Choroid plexus epithelial cell (primary cell): Measurements from ENCODE around the gene ALX1.
"Not testable (repeated sequence)": the region's sequence is repeated elsewhere in the genome, so short reads cannot be mapped to it uniquely, and the experiment has no call there.

Experiments used
- DNase-seq: peaks from one replicate; pipeline ENCODE4 v3.0.0-alpha.2; 2010; ENCODE audit warnings: low read depth
- H3K4me3 ChIP-seq: 2 replicates; pipeline ENCODE4 v1.5.1; 2011; ENCODE audit warnings: low read depth, mild to moderate bottlenecking, control low read depth, low read length, moderate library complexity
- TF ChIP-seq, protein P1 (sequence below): conservative IDR thresholded peaks from 2 replicates; pipeline ENCODE4 v1.5.1; 2011; ENCODE audit warnings: low read depth, mild to moderate bottlenecking, control low read depth, inconsistent platforms, low read length, moderate library complexity

The ALX1 gene

DNA sequence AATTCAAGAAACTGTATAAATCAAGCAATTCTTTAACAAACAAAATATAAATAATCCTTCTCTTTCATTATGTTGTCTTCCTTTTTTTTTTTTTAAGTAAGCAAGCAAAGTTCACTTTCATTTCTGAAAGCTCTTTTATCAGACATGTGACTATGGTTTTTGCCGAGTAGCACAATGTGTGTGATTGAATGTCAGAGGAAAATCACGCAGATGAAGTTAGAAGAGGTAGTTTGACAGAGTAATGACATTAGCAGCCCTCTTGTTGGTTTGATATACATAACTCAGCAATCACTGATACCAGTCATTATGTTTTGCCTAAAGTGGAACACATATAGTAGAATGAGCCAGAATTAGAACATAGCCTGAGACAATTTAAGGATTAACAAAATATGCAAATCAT, 19.0 kb downstream of the ALX1 start:
- no peak for DNase-seq
- TF ChIP-seq, protein P1, sequence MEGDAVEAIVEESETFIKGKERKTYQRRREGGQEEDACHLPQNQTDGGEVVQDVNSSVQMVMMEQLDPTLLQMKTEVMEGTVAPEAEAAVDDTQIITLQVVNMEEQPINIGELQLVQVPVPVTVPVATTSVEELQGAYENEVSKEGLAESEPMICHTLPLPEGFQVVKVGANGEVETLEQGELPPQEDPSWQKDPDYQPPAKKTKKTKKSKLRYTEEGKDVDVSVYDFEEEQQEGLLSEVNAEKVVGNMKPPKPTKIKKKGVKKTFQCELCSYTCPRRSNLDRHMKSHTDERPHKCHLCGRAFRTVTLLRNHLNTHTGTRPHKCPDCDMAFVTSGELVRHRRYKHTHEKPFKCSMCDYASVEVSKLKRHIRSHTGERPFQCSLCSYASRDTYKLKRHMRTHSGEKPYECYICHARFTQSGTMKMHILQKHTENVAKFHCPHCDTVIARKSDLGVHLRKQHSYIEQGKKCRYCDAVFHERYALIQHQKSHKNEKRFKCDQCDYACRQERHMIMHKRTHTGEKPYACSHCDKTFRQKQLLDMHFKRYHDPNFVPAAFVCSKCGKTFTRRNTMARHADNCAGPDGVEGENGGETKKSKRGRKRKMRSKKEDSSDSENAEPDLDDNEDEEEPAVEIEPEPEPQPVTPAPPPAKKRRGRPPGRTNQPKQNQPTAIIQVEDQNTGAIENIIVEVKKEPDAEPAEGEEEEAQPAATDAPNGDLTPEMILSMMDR, result no peak
- no peak overlapping the region for H3K4me3 ChIP-seq

DNA sequence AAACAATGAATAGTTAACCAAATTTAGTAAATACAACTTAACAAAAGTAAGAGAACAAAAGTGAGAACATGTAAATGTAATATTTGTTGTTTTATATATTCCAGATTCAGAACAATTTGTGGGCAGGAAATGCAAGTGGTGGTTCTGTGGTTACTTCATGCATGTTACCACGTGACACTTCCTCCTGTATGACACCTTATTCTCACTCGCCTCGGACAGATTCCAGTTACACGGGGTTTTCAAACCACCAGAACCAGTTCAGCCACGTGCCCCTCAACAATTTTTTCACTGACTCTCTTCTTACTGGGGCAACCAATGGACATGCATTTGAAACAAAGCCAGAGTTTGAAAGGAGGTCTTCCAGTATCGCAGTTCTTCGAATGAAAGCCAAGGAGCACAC, 21.0 kb downstream of the ALX1 start:
- no peak overlapping the region for H3K4me3 ChIP-seq
- TF ChIP-seq, protein P1, result no peak
- no peak for DNase-seq

DNA sequence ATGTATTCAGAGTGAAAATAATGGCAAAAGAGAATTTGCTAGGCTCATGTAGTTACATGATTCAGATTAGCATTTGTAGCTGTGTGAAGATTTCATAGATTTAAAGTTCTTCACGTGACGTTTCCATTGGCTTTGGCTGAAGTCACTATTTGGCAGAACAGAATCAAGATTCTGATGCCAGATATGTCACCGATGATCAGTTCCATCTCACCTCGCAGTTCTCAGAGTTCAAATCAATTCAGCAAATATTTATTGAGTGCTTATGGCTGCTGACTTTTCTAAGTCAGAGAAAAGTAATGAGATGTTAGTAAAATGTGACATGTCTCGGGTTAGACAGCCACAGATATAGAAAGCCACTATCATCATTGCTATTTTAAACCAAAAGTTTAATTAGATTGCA, 28.4 kb downstream of the ALX1 start:
- DNase-seq, result no peak
- TF ChIP-seq, protein P1, result no peak
- H3K4me3 ChIP-seq, result no peak overlapping the region

DNA sequence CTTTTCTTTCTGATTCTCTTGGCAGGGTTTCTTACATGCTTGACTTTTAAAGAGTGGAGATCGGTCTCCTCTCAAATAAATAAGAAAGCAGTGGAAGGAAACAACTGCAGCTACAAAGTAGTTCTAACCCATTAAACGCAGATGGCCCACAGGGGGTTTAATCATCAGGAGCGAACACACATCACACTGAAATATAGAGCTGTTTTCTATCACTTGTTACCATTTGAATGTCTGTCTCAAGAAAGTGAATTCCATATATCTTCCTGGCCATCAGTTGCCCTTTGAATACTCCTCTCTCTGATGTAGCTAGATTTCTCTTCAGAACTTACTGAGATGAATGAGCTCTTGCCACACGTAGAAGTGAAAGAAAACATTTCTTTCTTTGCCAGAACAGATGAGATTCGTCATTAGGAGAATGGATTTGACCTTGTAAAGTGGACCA, 29.1 kb downstream of the ALX1 start:
- no peak overlapping the region for H3K4me3 ChIP-seq

DNA sequence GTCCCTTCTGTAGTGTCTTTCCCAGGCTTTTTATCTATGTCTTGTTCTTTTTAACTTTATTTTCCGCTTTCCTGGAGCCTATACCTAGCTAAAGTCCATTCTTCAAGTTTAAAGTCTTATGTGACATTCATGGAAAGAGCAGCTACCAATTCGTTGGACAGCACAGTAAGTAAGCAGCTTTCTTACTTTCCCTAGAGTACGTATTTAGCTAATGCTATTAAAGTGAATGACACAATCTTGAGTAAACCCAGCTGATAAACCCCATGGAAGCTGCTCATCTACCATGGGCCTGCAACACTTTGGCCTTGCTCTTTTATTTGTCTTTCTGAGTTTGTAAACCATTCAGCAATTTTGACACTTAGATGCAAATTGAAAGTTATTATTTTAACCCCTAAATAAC, 30.0 kb downstream of the ALX1 start:
- H3K4me3 ChIP-seq, result no peak overlapping the region
- DNase-seq, result no peak
- TF ChIP-seq, protein P1, result no peak

More for the DNA sequence above, 29.1 kb downstream of the ALX1 start:
- TF ChIP-seq, protein P1, result no peak
- no peak for DNase-seq

DNA sequence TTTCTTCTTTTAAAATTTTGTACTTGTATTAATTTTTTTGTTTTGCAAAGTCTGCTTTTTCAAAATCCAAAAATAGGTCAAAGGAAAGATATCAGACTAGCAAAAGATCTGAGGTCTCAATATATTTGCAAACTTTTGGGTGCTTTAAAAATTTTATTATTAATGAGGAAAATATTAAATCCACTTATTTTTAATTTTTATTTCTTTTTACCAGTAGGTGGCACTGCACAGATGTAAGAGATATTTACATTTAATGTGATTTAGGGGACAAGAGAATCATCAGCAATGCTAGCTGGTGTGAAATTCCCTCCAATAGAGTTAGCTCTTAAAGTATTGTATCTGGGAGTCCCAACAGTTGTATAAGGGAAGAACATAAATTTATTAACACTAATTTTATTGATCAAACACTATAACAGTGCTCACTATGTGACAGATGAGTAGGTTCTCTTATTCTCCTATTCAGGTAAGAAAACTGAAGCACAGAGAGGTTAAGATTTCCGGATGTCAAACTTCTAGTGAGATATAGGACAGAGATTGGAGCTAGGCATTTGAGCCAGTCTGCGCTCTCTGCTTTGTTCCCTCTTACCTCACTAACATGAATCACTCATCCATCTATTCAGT, 30.5 kb downstream of the ALX1 start:
- TF ChIP-seq, protein P1, result no peak
- no peak overlapping the region for H3K4me3 ChIP-seq
- peak; percentile 51 for DNase-seq

DNA sequence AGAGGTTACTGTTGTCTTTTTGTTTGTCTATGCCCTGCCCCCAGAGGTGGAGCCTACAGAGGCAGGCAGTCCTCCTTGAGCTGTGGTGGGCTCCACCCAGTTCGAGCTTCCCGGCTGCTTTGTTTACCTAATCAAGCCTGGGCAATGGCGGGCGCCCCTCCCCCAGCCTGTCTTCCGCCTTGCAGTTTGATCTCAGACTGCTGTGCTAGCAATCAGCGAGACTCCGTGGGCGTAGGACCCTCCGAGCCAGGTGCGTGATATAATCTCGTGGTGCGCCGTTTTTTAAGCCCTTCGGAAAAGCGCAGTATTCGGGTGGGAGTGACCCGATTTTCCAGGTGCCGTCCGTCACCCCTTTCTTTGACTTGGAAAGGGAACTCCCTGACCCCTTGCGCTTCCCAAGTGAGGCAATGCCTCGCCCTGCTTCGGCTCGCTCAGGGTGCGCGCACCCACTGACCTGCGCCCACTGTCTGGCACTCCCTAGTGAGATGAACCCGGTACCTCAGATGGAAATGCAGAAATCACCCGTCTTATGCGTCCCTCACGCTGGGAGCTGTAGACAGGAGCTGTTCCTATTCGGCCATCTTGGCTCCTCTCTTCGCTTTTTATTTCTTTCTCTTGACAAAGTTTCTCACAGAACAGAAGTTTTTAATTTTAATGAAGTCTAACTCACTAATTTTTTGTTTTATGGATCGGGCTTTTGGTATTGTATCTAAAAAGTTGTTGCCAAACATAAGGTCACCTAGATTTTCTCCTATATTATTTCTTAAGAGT, 38.0 kb downstream of the ALX1 start:
- not testable (repeated sequence) for DNase-seq, H3K4me3 ChIP-seq
